Measurements from ENCODE around the gene CDK19.

The CDK19 gene

DNA sequence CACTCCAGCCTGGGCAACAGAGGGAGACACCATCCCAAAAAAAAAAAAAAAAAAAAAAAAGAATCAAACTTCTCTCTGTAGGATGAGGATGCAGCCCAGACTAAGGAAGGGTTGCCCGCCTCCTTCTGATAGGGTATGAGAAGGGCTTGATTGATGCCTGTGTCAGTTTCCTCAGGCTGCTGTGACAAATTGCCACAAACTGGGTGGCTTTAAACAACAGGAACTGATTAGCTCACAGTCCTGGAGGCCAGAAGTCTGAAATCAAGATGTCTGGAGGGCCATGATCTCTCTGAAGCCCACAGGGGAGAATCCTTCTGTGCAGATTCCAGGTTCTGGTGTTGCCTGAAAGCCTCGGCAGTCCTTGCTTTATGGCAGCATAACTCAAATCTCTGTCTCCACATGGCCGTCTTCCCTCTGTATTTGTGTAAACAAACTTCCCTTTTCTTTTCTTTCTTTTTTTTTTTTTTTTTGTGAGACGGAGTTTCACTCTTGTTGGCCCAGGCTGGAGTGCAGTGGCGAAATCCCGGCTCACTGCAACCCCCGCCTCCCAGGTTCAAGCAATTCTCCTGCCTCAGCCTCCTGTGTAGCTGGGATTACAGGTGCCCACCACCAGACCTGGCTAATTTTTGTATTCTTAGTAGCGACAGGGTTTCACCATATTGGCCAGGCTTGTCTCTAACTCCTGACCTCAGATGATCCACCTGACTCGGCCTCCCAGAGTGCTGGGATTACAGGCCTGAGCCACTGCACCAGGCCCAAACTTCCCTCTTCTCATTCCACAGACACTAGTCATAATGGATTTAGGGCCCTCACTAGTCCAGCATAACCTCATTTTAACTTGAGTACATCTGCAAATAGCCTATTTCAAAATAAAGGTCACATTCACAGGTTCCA, 11.2 kb upstream of the CDK19 start:
- Histone ChIP-seq H3K79me2 (ENCODE audit: insufficient read depth, low read length) (no peaks in the 10 kb centered on the region), H3K9me2 (ENCODE audit: low read depth, low read length) (no peaks in the 10 kb centered on the region), H3K36me3 (ENCODE audit: insufficient read depth, low read length) (no peaks in the 10 kb centered on the region), H4K20me1 (ENCODE audit: insufficient read depth, low read length) (no peaks in the 10 kb centered on the region), H3K27ac (ENCODE audit: low read depth, low read length, poor library complexity, severe bottlenecking) (no peak overlapping the region), H3F3A (ENCODE audit: insufficient read depth, low read length) (no peaks in the 10 kb centered on the region), H3K9ac (ENCODE audit: low read length) (no peak overlapping the region), H3K4me3 (ENCODE audit: low read depth, low read length, poor library complexity, severe bottlenecking) (no peak overlapping the region), H3K4me2 (ENCODE audit: low read length) (no peak overlapping the region), H3K27me3 (ENCODE audit: insufficient read depth, low read length) (no peaks in the 10 kb centered on the region), H2AFZ (ENCODE audit: low read length) (no peak overlapping the region), H3K4me1 (ENCODE audit: insufficient read depth, low read length, severe bottlenecking) (peaks cover 4% of the 10 kb centered on the region), H3K9me3 (ENCODE audit: low read length) (no peaks in the 10 kb centered on the region)
- no peak for TF ChIP-seq EZH2 (IDR thresholded peaks at IDR 0.05; ENCODE audit: borderline replicate concordance, low read length)
- TF ChIP-seq, protein P1, sequence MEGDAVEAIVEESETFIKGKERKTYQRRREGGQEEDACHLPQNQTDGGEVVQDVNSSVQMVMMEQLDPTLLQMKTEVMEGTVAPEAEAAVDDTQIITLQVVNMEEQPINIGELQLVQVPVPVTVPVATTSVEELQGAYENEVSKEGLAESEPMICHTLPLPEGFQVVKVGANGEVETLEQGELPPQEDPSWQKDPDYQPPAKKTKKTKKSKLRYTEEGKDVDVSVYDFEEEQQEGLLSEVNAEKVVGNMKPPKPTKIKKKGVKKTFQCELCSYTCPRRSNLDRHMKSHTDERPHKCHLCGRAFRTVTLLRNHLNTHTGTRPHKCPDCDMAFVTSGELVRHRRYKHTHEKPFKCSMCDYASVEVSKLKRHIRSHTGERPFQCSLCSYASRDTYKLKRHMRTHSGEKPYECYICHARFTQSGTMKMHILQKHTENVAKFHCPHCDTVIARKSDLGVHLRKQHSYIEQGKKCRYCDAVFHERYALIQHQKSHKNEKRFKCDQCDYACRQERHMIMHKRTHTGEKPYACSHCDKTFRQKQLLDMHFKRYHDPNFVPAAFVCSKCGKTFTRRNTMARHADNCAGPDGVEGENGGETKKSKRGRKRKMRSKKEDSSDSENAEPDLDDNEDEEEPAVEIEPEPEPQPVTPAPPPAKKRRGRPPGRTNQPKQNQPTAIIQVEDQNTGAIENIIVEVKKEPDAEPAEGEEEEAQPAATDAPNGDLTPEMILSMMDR (IDR thresholded peaks at IDR 0.05; ENCODE audit: low read length): no peak

DNA sequence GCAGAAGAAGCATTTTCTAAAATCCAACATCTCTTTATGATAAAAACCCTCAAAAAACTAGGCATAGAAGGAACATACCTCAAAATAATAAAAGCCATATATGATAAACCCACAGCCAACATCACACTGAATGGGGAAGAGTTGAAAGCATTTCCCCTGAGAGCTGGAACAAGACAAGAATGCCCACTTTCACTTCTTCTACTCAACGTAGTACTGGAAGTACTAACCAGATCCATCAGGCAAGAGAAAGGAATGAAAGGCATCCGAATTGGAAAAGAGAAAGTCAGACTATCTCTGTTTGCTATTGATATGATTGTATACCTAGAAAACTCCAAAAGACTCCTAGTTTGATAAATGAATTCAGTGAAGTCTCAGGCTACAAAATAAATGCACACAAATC, 7.9 kb upstream of the CDK19 start:
- Histone ChIP-seq H3K9me2 (ENCODE audit: low read depth, low read length) (no peaks in the 10 kb centered on the region), H2AFZ (ENCODE audit: low read length) (no peak overlapping the region), H3K4me1 (ENCODE audit: insufficient read depth, low read length, severe bottlenecking) (peaks cover 4% of the 10 kb centered on the region), H3K36me3 (ENCODE audit: insufficient read depth, low read length) (no peaks in the 10 kb centered on the region), H3K4me3 (ENCODE audit: low read depth, low read length, poor library complexity, severe bottlenecking) (no peak overlapping the region), H4K20me1 (ENCODE audit: insufficient read depth, low read length) (no peaks in the 10 kb centered on the region), H3K79me2 (ENCODE audit: insufficient read depth, low read length) (no peaks in the 10 kb centered on the region), H3K9me3 (ENCODE audit: low read length) (no peaks in the 10 kb centered on the region), H3F3A (ENCODE audit: insufficient read depth, low read length) (no peaks in the 10 kb centered on the region), H3K27ac (ENCODE audit: low read depth, low read length, poor library complexity, severe bottlenecking) (no peak overlapping the region), H3K9ac (ENCODE audit: low read length) (no peak overlapping the region), H3K27me3 (ENCODE audit: insufficient read depth, low read length) (no peaks in the 10 kb centered on the region), H3K4me2 (ENCODE audit: low read length) (no peak overlapping the region)
- TF ChIP-seq, protein P1 (IDR thresholded peaks at IDR 0.05; ENCODE audit: low read length): no peak
- no peak for TF ChIP-seq EZH2 (IDR thresholded peaks at IDR 0.05; ENCODE audit: borderline replicate concordance, low read length)

DNA sequence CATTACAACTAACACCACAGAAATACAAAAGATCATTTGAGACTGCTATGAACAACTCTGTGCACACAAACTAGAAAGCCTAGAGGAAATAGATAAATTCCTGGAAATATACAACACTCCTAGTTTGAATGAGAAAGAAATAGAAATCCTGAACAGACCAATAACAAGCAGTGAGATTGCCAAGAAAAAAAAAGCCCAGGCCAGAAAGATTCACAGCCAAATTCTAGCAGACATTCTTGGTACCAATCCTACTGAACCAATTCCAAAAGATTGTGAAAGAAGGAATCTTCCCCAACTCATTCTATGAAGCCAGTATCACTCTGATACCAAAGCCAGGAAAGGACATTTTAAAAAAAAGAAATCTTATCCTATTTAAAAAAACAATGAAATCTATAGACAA, 7.0 kb upstream of the CDK19 start:
- Histone ChIP-seq H3K36me3 (ENCODE audit: insufficient read depth, low read length) (no peaks in the 10 kb centered on the region), H3K4me1 (ENCODE audit: insufficient read depth, low read length, severe bottlenecking) (peaks cover 4% of the 10 kb centered on the region), H3K4me3 (ENCODE audit: low read depth, low read length, poor library complexity, severe bottlenecking) (no peak overlapping the region), H3F3A (ENCODE audit: insufficient read depth, low read length) (no peaks in the 10 kb centered on the region), H3K4me2 (ENCODE audit: low read length) (no peak overlapping the region), H3K27me3 (ENCODE audit: insufficient read depth, low read length) (no peaks in the 10 kb centered on the region), H3K9me3 (ENCODE audit: low read length) (no peaks in the 10 kb centered on the region), H3K9me2 (ENCODE audit: low read depth, low read length) (no peaks in the 10 kb centered on the region), H3K27ac (ENCODE audit: low read depth, low read length, poor library complexity, severe bottlenecking) (no peak overlapping the region), H2AFZ (ENCODE audit: low read length) (no peak overlapping the region), H3K79me2 (ENCODE audit: insufficient read depth, low read length) (no peaks in the 10 kb centered on the region), H4K20me1 (ENCODE audit: insufficient read depth, low read length) (no peaks in the 10 kb centered on the region), H3K9ac (ENCODE audit: low read length) (no peak overlapping the region)
- TF ChIP-seq EZH2 (IDR thresholded peaks at IDR 0.05; ENCODE audit: borderline replicate concordance, low read length): no peak
- TF ChIP-seq, protein P1 (IDR thresholded peaks at IDR 0.05; ENCODE audit: low read length): no peak

Measured in OCI-LY1 (cell line).